H1 (cell line): ENCODE measurements around the gene POU6F2. TPM values are rescaled to one million over a fixed set of nuclear protein-coding genes. Genes with fewer than 3 reads are reported as not detected.
A peak's percentile ranks its signal among the peaks of the same experiment; 100 is the strongest.

ENCODE experiments used
- ASH2L ChIP-seq: fragments of 200-600, 300-600 bp; sonication (generic); IDR thresholded peaks from one replicate; pipeline ENCODE4 v1.7.1; 2017; ENCODE audit warnings: low read length
- ATF3 ChIP-seq: IDR thresholded peaks from 2 replicates; pipeline ENCODE4 v1.6.1; 2011; ENCODE audit warnings: low read depth, mild to moderate bottlenecking, low read length; ENCODE audit not compliant: insufficient read depth
- CBX5 ChIP-seq: fragments of 300-800, 300-1000 bp; sonication (generic); IDR thresholded peaks from 2 replicates; pipeline ENCODE4 v1.7.1; 2016; ENCODE audit warnings: antibody characterized with exemption, low read length, low read depth
- CBX8 ChIP-seq: fragments of 300-800, 300-1000 bp; sonication (generic); IDR thresholded peaks from 2 replicates; pipeline ENCODE4 v1.7.1; 2016; ENCODE audit warnings: low read depth, low read length, borderline replicate concordance
- CHD1 ChIP-seq: IDR thresholded peaks from 2 replicates; pipeline ENCODE4 v1.6.1; 2012; ENCODE audit warnings: low read depth, low read length, improper control_type of control experiment
- CHD2 ChIP-seq: IDR thresholded peaks from 2 replicates; pipeline ENCODE4 v1.6.1; 2012; ENCODE audit warnings: low read length, improper control_type of control experiment
- CTBP2 ChIP-seq: IDR thresholded peaks from 2 replicates; pipeline ENCODE4 v1.7.0; 2011; ENCODE audit warnings: borderline replicate concordance, mild to moderate bottlenecking, moderate library complexity, mixed read lengths, low read length; ENCODE audit not compliant: insufficient read depth, insufficient read length
- CTCF ChIP-seq, 3 experiments: IDR thresholded peaks; 1 replicate in 2 of 3; 2 replicates in 1 of 3; pipeline versions ENCODE4 v1.5.1 to v1.6.1; 2011; ENCODE audit warnings: low read length in 3 of 3, mild to moderate bottlenecking in 3 of 3, inconsistent platforms in 2 of 3, low read depth in 1 of 3, moderate library complexity in 1 of 3; ENCODE audit not compliant: insufficient read depth in 1 of 3; ENCODE audit errors: control extremely low read depth in 1 of 3
- EGR1 ChIP-seq: IDR thresholded peaks from 2 replicates; pipeline ENCODE4 v1.6.1; 2011; ENCODE audit warnings: low read depth, low read length, borderline replicate concordance
- EZH2 ChIP-seq: fragments of 200-600 bp; sonication (generic); IDR thresholded peaks from 2 replicates; pipeline ENCODE4 v1.7.1; 2012; ENCODE audit warnings: low read depth, mild to moderate bottlenecking, moderate library complexity, low read length, inconsistent platforms; ENCODE audit not compliant: severe bottlenecking
- HDAC6 ChIP-seq: IDR thresholded peaks from one replicate; pipeline ENCODE4 v1.7.1; 2012; ENCODE audit warnings: low read depth, mild to moderate bottlenecking, inconsistent platforms, low read length, moderate library complexity
- KDM4A ChIP-seq: IDR thresholded peaks from one replicate; pipeline ENCODE4 v1.7.1; 2012; ENCODE audit warnings: low read depth, mild to moderate bottlenecking, moderate library complexity, low read length, inconsistent platforms; ENCODE audit not compliant: severe bottlenecking
- KDM5A ChIP-seq: fragments of 200-600 bp; IDR thresholded peaks from 2 replicates; pipeline ENCODE4 v1.7.1; 2012; ENCODE audit warnings: mild to moderate bottlenecking, low read length, inconsistent platforms, mixed read lengths
- NANOG ChIP-seq: IDR thresholded peaks from 2 replicates; pipeline ENCODE4 v1.6.1; 2011; ENCODE audit warnings: low read length, low read depth, mild to moderate bottlenecking, inconsistent platforms; ENCODE audit not compliant: insufficient read depth, poor library complexity, severe bottlenecking
- NRF1 ChIP-seq: IDR thresholded peaks from 2 replicates; pipeline ENCODE4 v1.6.1; 2011; ENCODE audit warnings: mild to moderate bottlenecking, low read depth, low read length, improper control_type of control experiment
- RXRA ChIP-seq: IDR thresholded peaks from 2 replicates; pipeline ENCODE4 v1.6.1; 2011; ENCODE audit warnings: low read depth, mild to moderate bottlenecking, low read length, moderate library complexity; ENCODE audit not compliant: insufficient read depth
- SAP30 ChIP-seq: fragments of 300-600 bp; sonication (generic); IDR thresholded peaks from 2 replicates; pipeline ENCODE4 v1.7.1; 2012; ENCODE audit warnings: low read length, moderate library complexity, mild to moderate bottlenecking, inconsistent platforms; ENCODE audit not compliant: insufficient read depth, insufficient replicate concordance
- SIN3A ChIP-seq, 2 experiments: IDR thresholded peaks in 1 of 2; conservative IDR thresholded peaks in 1 of 2; 2 replicates each; pipeline ENCODE4 v1.6.1; 2011 to 2012; ENCODE audit warnings: low read length in 2 of 2, improper control_type of control experiment in 1 of 2, low read depth in 1 of 2, mild to moderate bottlenecking in 1 of 2
- TEAD4 ChIP-seq: IDR thresholded peaks from 2 replicates; pipeline ENCODE4 v1.6.1; 2012; ENCODE audit warnings: low read depth, low read length, inconsistent platforms, mixed read lengths
- ZNF274 ChIP-seq: IDR thresholded peaks from 2 replicates; pipeline ENCODE4 v1.7.0; 2012; ENCODE audit warnings: low read length, borderline replicate concordance; ENCODE audit errors: extremely low read depth
- polyA plus RNA-seq, 7 experiments: library from polyadenylated mRNA; depleted of rRNA in 3 of 7; stranded (reverse) in 5 of 7; unstranded in 2 of 7; fragments of >200 nt in 5 of 7; fragments of 200-250 nt in 2 of 7; gene quantifications; 1 replicate in 5 of 7; 2 replicates in 1 of 7; 4 replicates in 1 of 7; pipeline versions ENCODE4 v1.2.1 to v1.2.3, GENCODE V29; 2011 to 2013; ENCODE audit warnings: missing spikeins in 2 of 7, mixed read lengths in 2 of 7
- total RNA-seq: library from RNA; stranded (reverse); fragmentation: NEBNext Ultra II Directional; extraction: Animal tissue kit (Norgen Biotek cat#: 25700); gene quantifications from 2 replicates; pipeline ENCODE4 v1.2.1, GENCODE V29; 2021

POU6F2 gene
- total and polyA plus RNA-seq, 2 of the 8 experiments (the other 6 are each of a cell fraction or from before 2014, with no cell fraction given): 1.1 to 2.0 TPM

GRCh38 chr7:39353615-39354376 is 376.1 kb downstream of the POU6F2 start (continued):
- TF ChIP-seq SIN3A (conservative IDR thresholded peaks at IDR 0.05 in 1 of 2, IDR thresholded peaks at IDR 0.05 in 1 of 2; ENCODE audit: low read depth in 1 of 2, low read length in 2 of 2) (no peak), CBX5 (no peak), KDM5A (no peak), ATF3 (no peak), CTBP2 (no peak), CHD2 (no peak), CTCF (IDR thresholded peaks at IDR 0.05; ENCODE audit: control extremely low read depth in 1 of 3, insufficient read depth in 1 of 3, low read depth in 1 of 3, low read length in 3 of 3) (no peak), KDM4A (no peak), NANOG (peak; percentile 57), ASH2L (peak; percentile 74), SAP30 (no peak), EGR1 (no peak), TEAD4 (no peak), HDAC6 (no peak), ZNF274 (no peak), NRF1 (no peak), CBX8 (no peak), CHD1 (no peak), RXRA (no peak), EZH2 (no peak)
